ENCODE measurements around the gene ASB6.
"Not testable (repeated sequence)": the region's sequence is repeated elsewhere in the genome, so short reads cannot be mapped to it uniquely, and the experiment has no call there.

Gene ASB6

GRCh38 chr9:129666575-129666974 is 24.6 kb upstream of the ASB6 start:
- no peak for DNase-seq

GRCh38 chr9:129665814-129666520 is 24.0 kb upstream of the ASB6 start:
- DNase-seq, result no peak

GRCh38 chr9:129665389-129665775 is 23.4 kb upstream of the ASB6 start, which contains the start of gene PRRX2:
PRRX2 (plus strand) TSS chr9:129665647; CDS start chr9:129665868, 221 bp downstream.
- DNase-seq, result no peak

- DNase-seq, result no peak
Observed at GRCh38 chr9:129664746-129665388, 22.9 kb upstream of the ASB6 start.

GRCh38 chr9:129662239-129662638 is 20.3 kb upstream of the ASB6 start:
- not testable (repeated sequence) for DNase-seq

GRCh38 chr9:129661029-129661428 is 19.1 kb upstream of the ASB6 start:
- DNase-seq, result no peak

- no peak for DNase-seq
Observed at GRCh38 chr9:129656795-129657390, 14.9 kb upstream of the ASB6 start.

GRCh38 chr9:129655696-129656095 is 13.7 kb upstream of the ASB6 start:
- no peak for DNase-seq

- DNase-seq, result no peak
Observed at GRCh38 chr9:129655154-129655553, 13.2 kb upstream of the ASB6 start.

GRCh38 chr9:129654554-129655040 is 12.6 kb upstream of the ASB6 start:
- DNase-seq, result no peak

- DNase-seq, result no peak
Observed at GRCh38 chr9:129653823-129654553, 12.0 kb upstream of the ASB6 start.

- DNase-seq, result no peak
Observed at GRCh38 chr9:129650680-129651235, 8.8 kb upstream of the ASB6 start.

- DNase-seq, result no peak
Observed at GRCh38 chr9:129649726-129650679, 8.1 kb upstream of the ASB6 start.

- DNase-seq, result no peak
Observed at GRCh38 chr9:129648764-129649115, 6.8 kb upstream of the ASB6 start.

GRCh38 chr9:129648092-129648763 is 6.3 kb upstream of the ASB6 start:
- DNase-seq, result no peak

- DNase-seq, result no peak
Observed at GRCh38 chr9:129647635-129648034, 5.7 kb upstream of the ASB6 start.

- DNase-seq, result no peak
Observed at GRCh38 chr9:129646654-129647053, 4.7 kb upstream of the ASB6 start.

GRCh38 chr9:129646252-129646651 is 4.3 kb upstream of the ASB6 start:
- DNase-seq, result no peak

- DNase-seq, result no peak
Observed at GRCh38 chr9:129644902-129645301, 3.0 kb upstream of the ASB6 start.

- no peak for DNase-seq
Observed at GRCh38 chr9:129644365-129644764, 2.4 kb upstream of the ASB6 start.

- no peak for DNase-seq
Observed at GRCh38 chr9:129643706-129644105, 1.8 kb upstream of the ASB6 start.
